SJSA1 (cell line): Measurements from ENCODE around the gene RIMKLA. TPM values are rescaled to one million over a fixed set of nuclear protein-coding genes. Genes with fewer than 3 reads are reported as not detected.

Experiments
- DNase-seq, 2 experiments: peaks; one replicate each; pipeline ENCODE4 v3.0.0-alpha.2; 2015 to 2020; ENCODE audit warnings: low spot score in 2 of 2, low read depth in 1 of 2
- H3K27ac ChIP-seq: fragments of 250-450 bp; sonication (Bioruptor Pico); 2 replicates; pipeline ENCODE4 v1.5.1; 2020; ENCODE audit warnings: mild to moderate bottlenecking, moderate library complexity
- H3K27me3 ChIP-seq: fragments of 250-450 bp; sonication (Bioruptor Pico); replicated peaks from 2 replicates; pipeline ENCODE4 v1.5.1; 2020; ENCODE audit warnings: mild to moderate bottlenecking, moderate library complexity
- H3K36me3 ChIP-seq: fragments of 250-450 bp; sonication (Bioruptor Pico); 2 replicates; pipeline ENCODE4 v1.5.1; 2020; ENCODE audit warnings: mild to moderate bottlenecking
- H3K4me1 ChIP-seq: fragments of 250-450 bp; sonication (Bioruptor Pico); replicated peaks from 2 replicates; pipeline ENCODE4 v1.6.1; 2021; ENCODE audit warnings: mild to moderate bottlenecking
- H3K4me3 ChIP-seq: fragments of 250-450 bp; sonication (Bioruptor Pico); 2 replicates; pipeline ENCODE4 v1.5.1; 2020; ENCODE audit warnings: mild to moderate bottlenecking
- H3K9me3 ChIP-seq: fragments of 250-450 bp; sonication (Bioruptor Pico); replicated peaks from 2 replicates; pipeline ENCODE4 v1.5.1; 2020; ENCODE audit warnings: mild to moderate bottlenecking
- total RNA-seq: library from RNA; depleted of rRNA; stranded (reverse); fragments of >200 nt; shearing (Covaris generic); gene quantifications from 2 replicates; pipeline ENCODE4 v1.2.3, GENCODE V29; 2014; rRNA removed

The RIMKLA gene
- total RNA-seq, 1 experiment from 2014 or later: under 0.01 TPM

- H3K4me1 ChIP-seq: peaks cover 17% of the 10 kb centered on the region
- peak overlapping the region; percentile 82 for H3K4me3 ChIP-seq
- H3K9me3 ChIP-seq: no peaks in the 10 kb centered on the region
- peaks cover 14% of the 10 kb centered on the region for H3K36me3 ChIP-seq
- peak in 1 of 2 experiments; percentile 56 for DNase-seq
- peak overlapping the region; percentile 70 for H3K27ac ChIP-seq
- no peaks in the 10 kb centered on the region for H3K27me3 ChIP-seq
Measured at GRCh38 chr1:42456754-42457089, 76.1 kb downstream of the RIMKLA start.

- Histone ChIP-seq H3K4me1 (peaks cover 25% of the 10 kb centered on the region), H3K27me3 (no peaks in the 10 kb centered on the region), H3K27ac (no peak overlapping the region), H3K9me3 (no peaks in the 10 kb centered on the region), H3K36me3 (peaks cover 14% of the 10 kb centered on the region), H3K4me3 (no peak overlapping the region)
- no peak for DNase-seq
Measured at GRCh38 chr1:42461196-42461595, 80.6 kb downstream of the RIMKLA start.

GRCh38 chr1:42462828-42463763 lies 82.5 kb downstream of the RIMKLA start, which contains the start of gene CCDC30:
Gene CCDC30, plus strand, starts transcription at chr1:42463286. Its CDS starts 17,266 bp downstream, at chr1:42480552.
- Histone ChIP-seq H3K4me3 (peak within 1 kb of the TSS; percentile 41), H3K36me3 (peaks cover 7% of the 10 kb centered on the region), H3K27ac (peak within 1 kb of the TSS; percentile 32; the same call in 1 of the 2 replicates), H3K4me1 (peaks cover 14% of the 10 kb centered on the region), H3K9me3 (no peaks in the 10 kb centered on the region), H3K27me3 (no peaks in the 10 kb centered on the region)
- peak; percentile 77 to 93 for DNase-seq

- Histone ChIP-seq H3K27ac (no peak overlapping the region), H3K4me3 (no peak overlapping the region)
- no peak for DNase-seq
Measured at GRCh38 chr1:42463921-42464320, 83.3 kb downstream of the RIMKLA start.

GRCh38 chr1:42466030-42466429 lies 85.4 kb downstream of the RIMKLA start:
- H3K4me1 ChIP-seq: peaks cover 14% of the 10 kb centered on the region
- H3K36me3 ChIP-seq: no peaks in the 10 kb centered on the region
- H3K9me3 ChIP-seq: no peaks in the 10 kb centered on the region; the same call in 1 of the 2 replicates
- H3K27me3 ChIP-seq: peaks cover 8% of the 10 kb centered on the region
- H3K27ac ChIP-seq: no peak overlapping the region
- no peak overlapping the region for H3K4me3 ChIP-seq
- no peak for DNase-seq

More at GRCh38 chr1:42463921-42464320, 83.3 kb downstream of the RIMKLA start:
- Histone ChIP-seq H3K4me1 (peaks cover 14% of the 10 kb centered on the region), H3K36me3 (no peaks in the 10 kb centered on the region), H3K27me3 (no peaks in the 10 kb centered on the region), H3K9me3 (no peaks in the 10 kb centered on the region)

- Histone ChIP-seq H3K9me3 (no peaks in the 10 kb centered on the region; the same call in 1 of the 2 replicates), H3K36me3 (no peaks in the 10 kb centered on the region), H3K27me3 (peaks cover 8% of the 10 kb centered on the region), H3K4me1 (no peaks in the 10 kb centered on the region), H3K27ac (no peak overlapping the region), H3K4me3 (no peak overlapping the region)
- DNase-seq: no peak
Measured at GRCh38 chr1:42469727-42470126, 89.1 kb downstream of the RIMKLA start.

Other genes starting within 250 kb of the RIMKLA start
- gene GUCA2B, start 227.4 kb upstream of the RIMKLA start, total RNA-seq: not detected in 2 replicates
- not detected in 2 replicates for gene GUCA2A, start 216.0 kb upstream of the RIMKLA start, total RNA-seq
- 27.9 and 32.3 TPM in 2 replicates for gene FOXJ3, start 45.6 kb upstream of the RIMKLA start, total RNA-seq
- gene ZMYND12, start 75.2 kb downstream of the RIMKLA start, total RNA-seq: not detected in 2 replicates
- gene PPCS, start 75.8 kb downstream of the RIMKLA start, total RNA-seq: 36.9 and 53.6 TPM in 2 replicates
- gene CCDC30, start 82.5 kb downstream of the RIMKLA start, total RNA-seq: 0.13 TPM in 1 of 2 replicates, not detected in the other